WTC11 (cell line): ENCODE measurements around the gene FYN. TPM values are rescaled to one million over a fixed set of nuclear protein-coding genes. Genes with fewer than 3 reads are reported as not detected.

Source experiments
- ATAC-seq: fragments of 200-7000 bp; cut with Tn5 transposase; 2 replicates; pipeline ENCODE4 v1.10.0; 2021; ENCODE audit warnings: mild to moderate bottlenecking, moderate library complexity
- CTCF ChIA-PET: fragments of 300-600 bp; sonication (Branson Sonifier 250); formaldehyde crosslinking; loops from one replicate; lab custom pipeline; 2021; ENCODE audit warnings: antibody characterized with exemption; lab: Charles Lee
- POLR2A ChIA-PET: fragments of 350-600 bp; sonication (Branson Sonifier 250); formaldehyde crosslinking; loops from one replicate; lab custom pipeline; 2021; ENCODE audit warnings: antibody characterized with exemption; lab: Charles Lee
- DNase-seq: peaks from one replicate; pipeline ENCODE4 v3.0.0; 2021; ENCODE audit warnings: low spot score
- H3K27ac Mint-ChIP-seq: 2 replicates; pipeline ENCODE4 v1.8.0; 2021; ENCODE audit warnings: mixed read lengths
- H3K27me3 Mint-ChIP-seq: 2 replicates; pipeline ENCODE4 v1.8.0; 2021; ENCODE audit warnings: low read depth, mild to moderate bottlenecking, moderate library complexity, mixed read lengths
- H3K36me3 Mint-ChIP-seq: 2 replicates; pipeline ENCODE4 v1.8.0; 2021; ENCODE audit warnings: mixed read lengths
- H3K4me1 Mint-ChIP-seq: 2 replicates; pipeline ENCODE4 v1.8.0; 2022; ENCODE audit warnings: mixed read lengths
- H3K4me3 Mint-ChIP-seq: 2 replicates; pipeline ENCODE4 v1.8.0; 2021; ENCODE audit warnings: mild to moderate bottlenecking, moderate library complexity, mixed read lengths
- H3K9me3 Mint-ChIP-seq: 2 replicates; pipeline ENCODE4 v1.8.0; 2021; ENCODE audit warnings: mixed read lengths
- CBFB ChIP-seq: sonication (generic); formaldehyde crosslinking; IDR thresholded peaks from 2 replicates; pipeline ENCODE4 v1.8.1; 2022; ENCODE audit warnings: mild to moderate bottlenecking, low read depth, missing genetic modification reagents
- EMX1 ChIP-seq: fragments of 250-450 bp; sonication (Bioruptor Pico); IDR thresholded peaks from 2 replicates; pipeline ENCODE4 v1.8.0; 2021; ENCODE audit warnings: mild to moderate bottlenecking
- FOXK1 ChIP-seq: sonication (generic); formaldehyde crosslinking; IDR thresholded peaks from 2 replicates; pipeline ENCODE4 v1.8.0; 2022; ENCODE audit warnings: mild to moderate bottlenecking, moderate library complexity, missing genetic modification reagents
- GRHL2 ChIP-seq: fragments of 250-450 bp; sonication (Bioruptor Pico); IDR thresholded peaks from 2 replicates; pipeline ENCODE4 v1.8.0; 2022; ENCODE audit warnings: mild to moderate bottlenecking, moderate library complexity; ENCODE audit not compliant: insufficient replicate concordance, severe bottlenecking
- HMGA2 ChIP-seq: fragments of 250-450 bp; sonication (Bioruptor Pico); IDR thresholded peaks from 2 replicates; pipeline ENCODE4 v1.4.0; 2021; ENCODE audit warnings: mild to moderate bottlenecking, moderate library complexity
- NFYB ChIP-seq: sonication (generic); formaldehyde crosslinking; conservative IDR thresholded peaks from 2 replicates; pipeline ENCODE4 v1.8.0; 2022; ENCODE audit warnings: low read depth, missing genetic modification reagents
- NR3C1 ChIP-seq: sonication (generic); formaldehyde crosslinking; conservative IDR thresholded peaks from 2 replicates; pipeline ENCODE4 v1.8.1; 2023; ENCODE audit warnings: low read depth, mild to moderate bottlenecking, missing genetic modification reagents
- TEAD4 ChIP-seq: sonication (generic); formaldehyde crosslinking; IDR thresholded peaks from 2 replicates; pipeline ENCODE4 v1.8.0; 2022; ENCODE audit warnings: mild to moderate bottlenecking, missing genetic modification reagents
- ZNF671 ChIP-seq: fragments of 250-450 bp; sonication (Bioruptor Pico); IDR thresholded peaks from 2 replicates; pipeline ENCODE4 v1.8.0; 2021; ENCODE audit warnings: mild to moderate bottlenecking
- total RNA-seq: library from RNA; stranded (reverse); gene quantifications from 3 replicates; pipeline ENCODE4 v1.2.3, GENCODE V29; 2021
- TF ChIP-seq, protein P1 (sequence below): fragments of 250-450 bp; sonication (Bioruptor Pico); IDR thresholded peaks from 2 replicates; pipeline ENCODE4 v1.9.0; 2021; ENCODE audit warnings: mild to moderate bottlenecking, borderline replicate concordance
- TF ChIP-seq, protein P2 (sequence below): fragments of 200-600 bp; IDR thresholded peaks from 2 replicates; pipeline ENCODE4 v1.8.0; 2022; ENCODE audit warnings: antibody characterized with exemption
- TF ChIP-seq, protein P3 (sequence below): sonication (generic); formaldehyde crosslinking; IDR thresholded peaks from 2 replicates; pipeline ENCODE4 v1.8.1; 2023; ENCODE audit warnings: mild to moderate bottlenecking, missing genetic modification reagents
- TF ChIP-seq, protein P4 (sequence below): sonication (generic); formaldehyde crosslinking; IDR thresholded peaks from 2 replicates; pipeline ENCODE4 v1.8.1; 2023; ENCODE audit warnings: mild to moderate bottlenecking, missing genetic modification reagents, moderate library complexity
- TF ChIP-seq, protein P5 (sequence below): fragments of 250-450 bp; sonication (Bioruptor Pico); IDR thresholded peaks from 2 replicates; pipeline ENCODE4 v1.8.0; 2021; ENCODE audit warnings: mild to moderate bottlenecking
- TF ChIP-seq, protein P6 (sequence below): sonication (generic); formaldehyde crosslinking; IDR thresholded peaks from 2 replicates; pipeline ENCODE4 v1.8.0; 2022; ENCODE audit warnings: mild to moderate bottlenecking, missing genetic modification reagents
- TF ChIP-seq, protein P7 (sequence below): sonication (generic); formaldehyde crosslinking; IDR thresholded peaks from 2 replicates; pipeline ENCODE4 v1.8.1; 2022; ENCODE audit warnings: low read depth, missing genetic modification reagents, borderline replicate concordance
- TF ChIP-seq, protein P8 (sequence below): sonication (generic); formaldehyde crosslinking; IDR thresholded peaks from 2 replicates; pipeline ENCODE4 v1.8.1; 2023; ENCODE audit warnings: mild to moderate bottlenecking, missing genetic modification reagents
- TF ChIP-seq, protein P9 (sequence below): sonication (generic); formaldehyde crosslinking; IDR thresholded peaks from 2 replicates; pipeline ENCODE4 v1.8.1; 2022; ENCODE audit warnings: missing genetic modification reagents, borderline replicate concordance
- TF ChIP-seq, protein P10 (sequence below): sonication (generic); formaldehyde crosslinking; IDR thresholded peaks from 2 replicates; pipeline ENCODE4 v1.8.1; 2022; ENCODE audit warnings: mild to moderate bottlenecking, missing genetic modification reagents, moderate library complexity, borderline replicate concordance

FYN gene
- total RNA-seq, 1 experiment from 2014 or later, result 63.9 TPM

DNA sequence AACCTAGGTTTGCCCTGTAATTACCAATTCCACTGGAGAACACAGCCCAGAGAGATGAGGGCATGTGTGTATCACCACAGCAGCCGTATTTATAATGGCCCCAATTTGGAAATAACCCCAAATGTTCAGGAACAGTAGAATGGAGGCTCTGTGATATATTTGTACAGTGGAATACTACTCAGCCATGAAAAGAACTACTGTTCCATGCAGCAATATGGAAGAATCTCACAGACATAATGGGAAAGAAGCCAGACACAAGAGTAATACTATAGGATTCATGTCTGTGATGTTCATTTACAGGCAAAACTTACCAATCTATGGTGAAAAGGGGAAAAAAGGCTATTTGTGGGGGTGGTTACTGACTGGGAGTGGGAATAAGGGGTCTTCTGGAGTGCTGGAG lies 183.8 kb downstream of the FYN start (continued):
- TF ChIP-seq, protein P1, sequence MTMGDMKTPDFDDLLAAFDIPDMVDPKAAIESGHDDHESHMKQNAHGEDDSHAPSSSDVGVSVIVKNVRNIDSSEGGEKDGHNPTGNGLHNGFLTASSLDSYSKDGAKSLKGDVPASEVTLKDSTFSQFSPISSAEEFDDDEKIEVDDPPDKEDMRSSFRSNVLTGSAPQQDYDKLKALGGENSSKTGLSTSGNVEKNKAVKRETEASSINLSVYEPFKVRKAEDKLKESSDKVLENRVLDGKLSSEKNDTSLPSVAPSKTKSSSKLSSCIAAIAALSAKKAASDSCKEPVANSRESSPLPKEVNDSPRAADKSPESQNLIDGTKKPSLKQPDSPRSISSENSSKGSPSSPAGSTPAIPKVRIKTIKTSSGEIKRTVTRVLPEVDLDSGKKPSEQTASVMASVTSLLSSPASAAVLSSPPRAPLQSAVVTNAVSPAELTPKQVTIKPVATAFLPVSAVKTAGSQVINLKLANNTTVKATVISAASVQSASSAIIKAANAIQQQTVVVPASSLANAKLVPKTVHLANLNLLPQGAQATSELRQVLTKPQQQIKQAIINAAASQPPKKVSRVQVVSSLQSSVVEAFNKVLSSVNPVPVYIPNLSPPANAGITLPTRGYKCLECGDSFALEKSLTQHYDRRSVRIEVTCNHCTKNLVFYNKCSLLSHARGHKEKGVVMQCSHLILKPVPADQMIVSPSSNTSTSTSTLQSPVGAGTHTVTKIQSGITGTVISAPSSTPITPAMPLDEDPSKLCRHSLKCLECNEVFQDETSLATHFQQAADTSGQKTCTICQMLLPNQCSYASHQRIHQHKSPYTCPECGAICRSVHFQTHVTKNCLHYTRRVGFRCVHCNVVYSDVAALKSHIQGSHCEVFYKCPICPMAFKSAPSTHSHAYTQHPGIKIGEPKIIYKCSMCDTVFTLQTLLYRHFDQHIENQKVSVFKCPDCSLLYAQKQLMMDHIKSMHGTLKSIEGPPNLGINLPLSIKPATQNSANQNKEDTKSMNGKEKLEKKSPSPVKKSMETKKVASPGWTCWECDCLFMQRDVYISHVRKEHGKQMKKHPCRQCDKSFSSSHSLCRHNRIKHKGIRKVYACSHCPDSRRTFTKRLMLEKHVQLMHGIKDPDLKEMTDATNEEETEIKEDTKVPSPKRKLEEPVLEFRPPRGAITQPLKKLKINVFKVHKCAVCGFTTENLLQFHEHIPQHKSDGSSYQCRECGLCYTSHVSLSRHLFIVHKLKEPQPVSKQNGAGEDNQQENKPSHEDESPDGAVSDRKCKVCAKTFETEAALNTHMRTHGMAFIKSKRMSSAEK (CRISPR knock-in tag), result no peak
- TF ChIP-seq, protein P2, sequence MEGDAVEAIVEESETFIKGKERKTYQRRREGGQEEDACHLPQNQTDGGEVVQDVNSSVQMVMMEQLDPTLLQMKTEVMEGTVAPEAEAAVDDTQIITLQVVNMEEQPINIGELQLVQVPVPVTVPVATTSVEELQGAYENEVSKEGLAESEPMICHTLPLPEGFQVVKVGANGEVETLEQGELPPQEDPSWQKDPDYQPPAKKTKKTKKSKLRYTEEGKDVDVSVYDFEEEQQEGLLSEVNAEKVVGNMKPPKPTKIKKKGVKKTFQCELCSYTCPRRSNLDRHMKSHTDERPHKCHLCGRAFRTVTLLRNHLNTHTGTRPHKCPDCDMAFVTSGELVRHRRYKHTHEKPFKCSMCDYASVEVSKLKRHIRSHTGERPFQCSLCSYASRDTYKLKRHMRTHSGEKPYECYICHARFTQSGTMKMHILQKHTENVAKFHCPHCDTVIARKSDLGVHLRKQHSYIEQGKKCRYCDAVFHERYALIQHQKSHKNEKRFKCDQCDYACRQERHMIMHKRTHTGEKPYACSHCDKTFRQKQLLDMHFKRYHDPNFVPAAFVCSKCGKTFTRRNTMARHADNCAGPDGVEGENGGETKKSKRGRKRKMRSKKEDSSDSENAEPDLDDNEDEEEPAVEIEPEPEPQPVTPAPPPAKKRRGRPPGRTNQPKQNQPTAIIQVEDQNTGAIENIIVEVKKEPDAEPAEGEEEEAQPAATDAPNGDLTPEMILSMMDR, result no peak

DNA sequence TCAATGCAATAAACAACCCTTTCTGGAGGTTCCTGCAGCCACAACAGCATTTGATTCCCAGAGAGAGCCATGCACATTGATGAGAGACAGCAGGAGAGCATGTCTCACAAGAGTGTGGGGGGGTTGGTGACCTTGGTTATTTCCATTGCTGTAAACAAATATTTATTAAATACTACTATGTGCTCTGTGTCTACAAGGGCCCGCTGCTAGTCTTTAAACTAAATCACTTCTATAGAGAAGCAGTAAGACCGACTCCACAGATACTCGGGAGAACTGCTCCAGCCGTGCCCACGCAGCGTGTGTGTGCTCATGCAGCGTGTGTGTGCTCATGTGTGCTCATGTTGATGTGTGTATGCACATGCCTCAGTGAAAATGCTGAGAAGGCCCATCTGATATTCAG lies 184.9 kb downstream of the FYN start:
- Mint-ChIP-seq H3K36me3 (peaks cover 11% of the 10 kb centered on the region; the same call in 1 of the 2 replicates), H3K27me3 (no peaks in the 10 kb centered on the region), H3K27ac (no peak overlapping the region), H3K9me3 (no peaks in the 10 kb centered on the region), H3K4me3 (no peak overlapping the region), H3K4me1 (peaks cover 20% of the 10 kb centered on the region)
- DNase-seq (no peak), ATAC-seq (no peak)
- CTCF ChIA-PET, result no interaction called here
- TF ChIP-seq FOXK1 (CRISPR knock-in tag) (no peak), ZNF671 (CRISPR knock-in tag) (no peak), NFYB (no peak), HMGA2 (CRISPR knock-in tag) (no peak), EMX1 (CRISPR knock-in tag) (no peak), GRHL2 (CRISPR knock-in tag) (no peak), NR3C1 (CRISPR knock-in tag) (no peak), CBFB (no peak), TEAD4 (CRISPR knock-in tag) (no peak)
- TF ChIP-seq, protein P3, sequence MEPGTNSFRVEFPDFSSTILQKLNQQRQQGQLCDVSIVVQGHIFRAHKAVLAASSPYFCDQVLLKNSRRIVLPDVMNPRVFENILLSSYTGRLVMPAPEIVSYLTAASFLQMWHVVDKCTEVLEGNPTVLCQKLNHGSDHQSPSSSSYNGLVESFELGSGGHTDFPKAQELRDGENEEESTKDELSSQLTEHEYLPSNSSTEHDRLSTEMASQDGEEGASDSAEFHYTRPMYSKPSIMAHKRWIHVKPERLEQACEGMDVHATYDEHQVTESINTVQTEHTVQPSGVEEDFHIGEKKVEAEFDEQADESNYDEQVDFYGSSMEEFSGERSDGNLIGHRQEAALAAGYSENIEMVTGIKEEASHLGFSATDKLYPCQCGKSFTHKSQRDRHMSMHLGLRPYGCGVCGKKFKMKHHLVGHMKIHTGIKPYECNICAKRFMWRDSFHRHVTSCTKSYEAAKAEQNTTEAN (CRISPR knock-in tag), result no peak
- TF ChIP-seq, protein P4, sequence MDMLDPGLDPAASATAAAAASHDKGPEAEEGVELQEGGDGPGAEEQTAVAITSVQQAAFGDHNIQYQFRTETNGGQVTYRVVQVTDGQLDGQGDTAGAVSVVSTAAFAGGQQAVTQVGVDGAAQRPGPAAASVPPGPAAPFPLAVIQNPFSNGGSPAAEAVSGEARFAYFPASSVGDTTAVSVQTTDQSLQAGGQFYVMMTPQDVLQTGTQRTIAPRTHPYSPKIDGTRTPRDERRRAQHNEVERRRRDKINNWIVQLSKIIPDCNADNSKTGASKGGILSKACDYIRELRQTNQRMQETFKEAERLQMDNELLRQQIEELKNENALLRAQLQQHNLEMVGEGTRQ, result no peak
- TF ChIP-seq, protein P5, sequence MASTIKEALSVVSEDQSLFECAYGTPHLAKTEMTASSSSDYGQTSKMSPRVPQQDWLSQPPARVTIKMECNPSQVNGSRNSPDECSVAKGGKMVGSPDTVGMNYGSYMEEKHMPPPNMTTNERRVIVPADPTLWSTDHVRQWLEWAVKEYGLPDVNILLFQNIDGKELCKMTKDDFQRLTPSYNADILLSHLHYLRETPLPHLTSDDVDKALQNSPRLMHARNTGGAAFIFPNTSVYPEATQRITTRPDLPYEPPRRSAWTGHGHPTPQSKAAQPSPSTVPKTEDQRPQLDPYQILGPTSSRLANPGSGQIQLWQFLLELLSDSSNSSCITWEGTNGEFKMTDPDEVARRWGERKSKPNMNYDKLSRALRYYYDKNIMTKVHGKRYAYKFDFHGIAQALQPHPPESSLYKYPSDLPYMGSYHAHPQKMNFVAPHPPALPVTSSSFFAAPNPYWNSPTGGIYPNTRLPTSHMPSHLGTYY (CRISPR knock-in tag), result no peak
- TF ChIP-seq, protein P6, sequence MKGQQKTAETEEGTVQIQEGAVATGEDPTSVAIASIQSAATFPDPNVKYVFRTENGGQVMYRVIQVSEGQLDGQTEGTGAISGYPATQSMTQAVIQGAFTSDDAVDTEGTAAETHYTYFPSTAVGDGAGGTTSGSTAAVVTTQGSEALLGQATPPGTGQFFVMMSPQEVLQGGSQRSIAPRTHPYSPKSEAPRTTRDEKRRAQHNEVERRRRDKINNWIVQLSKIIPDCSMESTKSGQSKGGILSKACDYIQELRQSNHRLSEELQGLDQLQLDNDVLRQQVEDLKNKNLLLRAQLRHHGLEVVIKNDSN (CRISPR knock-in tag), result no peak
- TF ChIP-seq, protein P7, sequence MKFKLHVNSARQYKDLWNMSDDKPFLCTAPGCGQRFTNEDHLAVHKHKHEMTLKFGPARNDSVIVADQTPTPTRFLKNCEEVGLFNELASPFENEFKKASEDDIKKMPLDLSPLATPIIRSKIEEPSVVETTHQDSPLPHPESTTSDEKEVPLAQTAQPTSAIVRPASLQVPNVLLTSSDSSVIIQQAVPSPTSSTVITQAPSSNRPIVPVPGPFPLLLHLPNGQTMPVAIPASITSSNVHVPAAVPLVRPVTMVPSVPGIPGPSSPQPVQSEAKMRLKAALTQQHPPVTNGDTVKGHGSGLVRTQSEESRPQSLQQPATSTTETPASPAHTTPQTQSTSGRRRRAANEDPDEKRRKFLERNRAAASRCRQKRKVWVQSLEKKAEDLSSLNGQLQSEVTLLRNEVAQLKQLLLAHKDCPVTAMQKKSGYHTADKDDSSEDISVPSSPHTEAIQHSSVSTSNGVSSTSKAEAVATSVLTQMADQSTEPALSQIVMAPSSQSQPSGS (CRISPR knock-in tag), result no peak
- TF ChIP-seq, protein P8, sequence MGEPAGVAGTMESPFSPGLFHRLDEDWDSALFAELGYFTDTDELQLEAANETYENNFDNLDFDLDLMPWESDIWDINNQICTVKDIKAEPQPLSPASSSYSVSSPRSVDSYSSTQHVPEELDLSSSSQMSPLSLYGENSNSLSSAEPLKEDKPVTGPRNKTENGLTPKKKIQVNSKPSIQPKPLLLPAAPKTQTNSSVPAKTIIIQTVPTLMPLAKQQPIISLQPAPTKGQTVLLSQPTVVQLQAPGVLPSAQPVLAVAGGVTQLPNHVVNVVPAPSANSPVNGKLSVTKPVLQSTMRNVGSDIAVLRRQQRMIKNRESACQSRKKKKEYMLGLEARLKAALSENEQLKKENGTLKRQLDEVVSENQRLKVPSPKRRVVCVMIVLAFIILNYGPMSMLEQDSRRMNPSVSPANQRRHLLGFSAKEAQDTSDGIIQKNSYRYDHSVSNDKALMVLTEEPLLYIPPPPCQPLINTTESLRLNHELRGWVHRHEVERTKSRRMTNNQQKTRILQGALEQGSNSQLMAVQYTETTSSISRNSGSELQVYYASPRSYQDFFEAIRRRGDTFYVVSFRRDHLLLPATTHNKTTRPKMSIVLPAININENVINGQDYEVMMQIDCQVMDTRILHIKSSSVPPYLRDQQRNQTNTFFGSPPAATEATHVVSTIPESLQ (CRISPR knock-in tag), result no peak
- TF ChIP-seq, protein P9, sequence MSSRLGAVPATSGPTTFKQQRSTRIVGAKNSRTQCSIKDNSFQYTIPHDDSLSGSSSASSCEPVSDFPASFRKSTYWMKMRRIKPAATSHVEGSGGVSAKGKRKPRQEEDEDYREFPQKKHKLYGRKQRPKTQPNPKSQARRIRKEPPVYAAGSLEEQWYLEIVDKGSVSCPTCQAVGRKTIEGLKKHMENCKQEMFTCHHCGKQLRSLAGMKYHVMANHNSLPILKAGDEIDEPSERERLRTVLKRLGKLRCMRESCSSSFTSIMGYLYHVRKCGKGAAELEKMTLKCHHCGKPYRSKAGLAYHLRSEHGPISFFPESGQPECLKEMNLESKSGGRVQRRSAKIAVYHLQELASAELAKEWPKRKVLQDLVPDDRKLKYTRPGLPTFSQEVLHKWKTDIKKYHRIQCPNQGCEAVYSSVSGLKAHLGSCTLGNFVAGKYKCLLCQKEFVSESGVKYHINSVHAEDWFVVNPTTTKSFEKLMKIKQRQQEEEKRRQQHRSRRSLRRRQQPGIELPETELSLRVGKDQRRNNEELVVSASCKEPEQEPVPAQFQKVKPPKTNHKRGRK, result no peak
- TF ChIP-seq, protein P10, sequence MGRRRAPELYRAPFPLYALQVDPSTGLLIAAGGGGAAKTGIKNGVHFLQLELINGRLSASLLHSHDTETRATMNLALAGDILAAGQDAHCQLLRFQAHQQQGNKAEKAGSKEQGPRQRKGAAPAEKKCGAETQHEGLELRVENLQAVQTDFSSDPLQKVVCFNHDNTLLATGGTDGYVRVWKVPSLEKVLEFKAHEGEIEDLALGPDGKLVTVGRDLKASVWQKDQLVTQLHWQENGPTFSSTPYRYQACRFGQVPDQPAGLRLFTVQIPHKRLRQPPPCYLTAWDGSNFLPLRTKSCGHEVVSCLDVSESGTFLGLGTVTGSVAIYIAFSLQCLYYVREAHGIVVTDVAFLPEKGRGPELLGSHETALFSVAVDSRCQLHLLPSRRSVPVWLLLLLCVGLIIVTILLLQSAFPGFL, result no peak
- POLR2A ChIA-PET, result interaction anchor here (0.6 kb wide), 1 partner anchor 13 kb away, joined by 3 read pairs; no protein-coding TSS in a partner anchor
